Upper lobe of left lung (tissue), 6 donors: ENCODE results near the gene CYFIP2. TPM values are rescaled to one million over a fixed set of nuclear protein-coding genes. Genes with fewer than 3 reads are reported as not detected.

Experiments used
- ATAC-seq, 2 donors: fragments of 200-7000 bp; cut with Tn5 transposase; one replicate each; pipeline ENCODE4 v1.9.1; 2022; ENCODE audit warnings: mild to moderate bottlenecking in 2 of 2, moderate library complexity in 2 of 2; ENCODE audit not compliant: low FRiP score in 2 of 2
- DNase-seq, 2 donors: peaks; one replicate each; pipeline ENCODE4 v3.0.0-alpha.2; 2019 to 2020
- H3K27ac ChIP-seq, 4 donors: fragments of 200-600 bp; sonication (generic); one replicate each; pipeline ENCODE4 v1.5.1; 2016 to 2019
- H3K27me3 ChIP-seq, 4 donors: fragments of 200-600 bp; sonication (generic); one replicate each; pipeline ENCODE4 v1.5.1; 2017 to 2019
- H3K36me3 ChIP-seq, 4 donors: fragments of 200-600 bp; sonication (generic); one replicate each; pipeline ENCODE4 v1.5.1; 2016 to 2019
- H3K4me1 ChIP-seq, 4 donors: fragments of 200-600 bp; sonication (generic); one replicate each; pipeline ENCODE4 v1.5.1; 2018 to 2019
- H3K4me3 ChIP-seq, 4 donors: fragments of 200-600 bp; sonication (generic); one replicate each; pipeline ENCODE4 v1.5.1; 2017 to 2019; ENCODE audit warnings: mild to moderate bottlenecking in 2 of 4, moderate library complexity in 1 of 4
- H3K9me3 ChIP-seq, 4 donors: fragments of 200-600 bp; sonication (generic); one replicate each; pipeline ENCODE4 v1.5.1; 2018 to 2019
- EP300 ChIP-seq, 4 donors: sonication (generic); formaldehyde crosslinking; IDR thresholded peaks; one replicate each; pipeline ENCODE4 v1.5.1; 2017; ENCODE audit warnings: antibody characterized with exemption in 4 of 4, control low read depth in 2 of 4
- POLR2A ChIP-seq, 4 donors: fragments of 450-650 bp; IDR thresholded peaks; one replicate each; pipeline ENCODE4 v1.5.1; 2016 to 2017; ENCODE audit warnings: antibody characterized with exemption in 4 of 4, mild to moderate bottlenecking in 2 of 4
- POLR2AphosphoS5 ChIP-seq, 2 donors: sonication (generic); formaldehyde crosslinking; IDR thresholded peaks; one replicate each; pipeline ENCODE4 v1.5.1; 2017; ENCODE audit warnings: antibody characterized with exemption in 2 of 2
- WGBS, 2 donors: methylation state at CpG; one replicate each; pipeline ENCODE4 v1.1.5; 2017 to 2018; 5-methylcytosine and 5-hydroxymethylcytosine counted together
- total RNA-seq, 6 donors: library from RNA; depleted of rRNA in 4 of 6; stranded (reverse); fragments of >200 nt in 4 of 6; gene quantifications; one replicate each; pipeline versions ENCODE4 v1.1.0 to v1.2.1, GENCODE V29; 2016 to 2021
- TF ChIP-seq, protein P1 (sequence below), 6 experiments: fragments of 450-650 bp in 4 of 6; fragments of 200-600 bp in 2 of 6; sonication (generic) in 2 of 6; IDR thresholded peaks; one replicate each; pipeline ENCODE4 v1.5.1; 2016 to 2019; ENCODE audit warnings: antibody characterized with exemption in 6 of 6
- donor health status: DM: no; HTN: no; CAD: no; lungs with moderate emphysema.
- donor health status: DM: no; HTN: yes; CAD: no; lungs with severe emphysema.

Gene CYFIP2
- total RNA-seq, 6 donors from 2014 or later, result 39.6 to 71.8 (median 47.7) TPM

DNA sequence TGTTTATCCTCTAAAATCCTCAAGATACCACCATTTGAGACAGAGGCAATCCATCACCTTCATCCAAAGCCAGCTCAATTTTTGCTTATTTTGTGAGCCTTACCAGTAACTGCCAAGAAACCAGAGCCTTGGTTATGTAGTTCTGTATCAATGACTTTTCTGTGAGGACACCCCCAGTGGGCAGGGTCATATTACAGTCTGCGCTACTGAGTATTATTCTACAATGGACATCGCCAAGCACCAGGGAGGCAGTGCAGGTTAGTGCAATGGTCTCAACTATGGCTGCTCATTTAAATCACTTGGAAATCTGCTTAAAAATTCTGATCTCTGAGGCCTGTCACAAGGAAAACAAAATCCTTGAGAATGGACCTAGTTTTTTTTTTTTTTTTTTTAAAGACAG lies 103.6 kb downstream of the CYFIP2 start:
- ATAC-seq (no peak), DNase-seq (no peak)
- Histone ChIP-seq H3K27ac (no peak overlapping the region), H3K27me3 (no peaks in the 10 kb centered on the region), H3K4me1 (no peaks in the 10 kb centered on the region), H3K4me3 (no peak overlapping the region), H3K9me3 (no peaks in the 10 kb centered on the region), H3K36me3 (peaks cover 0 to 7% (median 1%) of the 10 kb centered on the region in 4 donors)
- WGBS, 2 donors, result 90 to 100% methylated on average over 2 of the region's 2 CpGs
- TF ChIP-seq, protein P1, sequence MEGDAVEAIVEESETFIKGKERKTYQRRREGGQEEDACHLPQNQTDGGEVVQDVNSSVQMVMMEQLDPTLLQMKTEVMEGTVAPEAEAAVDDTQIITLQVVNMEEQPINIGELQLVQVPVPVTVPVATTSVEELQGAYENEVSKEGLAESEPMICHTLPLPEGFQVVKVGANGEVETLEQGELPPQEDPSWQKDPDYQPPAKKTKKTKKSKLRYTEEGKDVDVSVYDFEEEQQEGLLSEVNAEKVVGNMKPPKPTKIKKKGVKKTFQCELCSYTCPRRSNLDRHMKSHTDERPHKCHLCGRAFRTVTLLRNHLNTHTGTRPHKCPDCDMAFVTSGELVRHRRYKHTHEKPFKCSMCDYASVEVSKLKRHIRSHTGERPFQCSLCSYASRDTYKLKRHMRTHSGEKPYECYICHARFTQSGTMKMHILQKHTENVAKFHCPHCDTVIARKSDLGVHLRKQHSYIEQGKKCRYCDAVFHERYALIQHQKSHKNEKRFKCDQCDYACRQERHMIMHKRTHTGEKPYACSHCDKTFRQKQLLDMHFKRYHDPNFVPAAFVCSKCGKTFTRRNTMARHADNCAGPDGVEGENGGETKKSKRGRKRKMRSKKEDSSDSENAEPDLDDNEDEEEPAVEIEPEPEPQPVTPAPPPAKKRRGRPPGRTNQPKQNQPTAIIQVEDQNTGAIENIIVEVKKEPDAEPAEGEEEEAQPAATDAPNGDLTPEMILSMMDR (IDR thresholded peaks at IDR 0.05), result no peak
- TF ChIP-seq POLR2AphosphoS5 (IDR thresholded peaks at IDR 0.05) (no peak), POLR2A (IDR thresholded peaks at IDR 0.05) (no peak)

DNA sequence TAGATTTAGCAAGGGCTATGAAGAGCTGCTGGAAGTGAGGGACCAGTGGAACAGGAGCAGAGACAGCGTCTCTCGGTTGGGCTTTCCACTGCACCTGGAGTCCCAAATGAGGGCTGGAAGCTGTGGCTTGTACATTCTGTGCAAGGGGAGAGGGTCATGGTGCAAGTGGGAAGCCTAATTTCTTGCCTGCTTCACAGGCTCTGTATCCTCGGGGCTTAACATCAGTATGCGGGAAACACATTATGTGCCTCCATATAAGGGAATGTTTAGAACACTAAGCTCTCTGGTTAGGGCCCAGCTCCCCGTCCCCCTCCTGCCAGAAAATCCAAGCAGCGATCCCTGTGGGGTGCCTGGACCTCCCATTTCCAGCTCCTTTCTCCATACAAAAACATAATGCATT lies 105.0 kb downstream of the CYFIP2 start:
- no peak for TF ChIP-seq POLR2A (IDR thresholded peaks at IDR 0.05)
- TF ChIP-seq POLR2AphosphoS5 (IDR thresholded peaks at IDR 0.05), result no peak
- TF ChIP-seq, protein P1 (IDR thresholded peaks at IDR 0.05), result no peak
- no peak for TF ChIP-seq EP300 (IDR thresholded peaks at IDR 0.05)
- Histone ChIP-seq H3K36me3 (peaks cover 0 to 7% (median 3%) of the 10 kb centered on the region in 4 donors), H3K27me3 (no peaks in the 10 kb centered on the region), H3K27ac (no peak overlapping the region), H3K9me3 (no peaks in the 10 kb centered on the region), H3K4me1 (no peaks in the 10 kb centered on the region), H3K4me3 (no peak overlapping the region)
- no peak for ATAC-seq
- DNase-seq, result no peak
- WGBS, 2 donors, result 81 to 88% methylated on average over 6 of the region's 6 CpGs

DNA sequence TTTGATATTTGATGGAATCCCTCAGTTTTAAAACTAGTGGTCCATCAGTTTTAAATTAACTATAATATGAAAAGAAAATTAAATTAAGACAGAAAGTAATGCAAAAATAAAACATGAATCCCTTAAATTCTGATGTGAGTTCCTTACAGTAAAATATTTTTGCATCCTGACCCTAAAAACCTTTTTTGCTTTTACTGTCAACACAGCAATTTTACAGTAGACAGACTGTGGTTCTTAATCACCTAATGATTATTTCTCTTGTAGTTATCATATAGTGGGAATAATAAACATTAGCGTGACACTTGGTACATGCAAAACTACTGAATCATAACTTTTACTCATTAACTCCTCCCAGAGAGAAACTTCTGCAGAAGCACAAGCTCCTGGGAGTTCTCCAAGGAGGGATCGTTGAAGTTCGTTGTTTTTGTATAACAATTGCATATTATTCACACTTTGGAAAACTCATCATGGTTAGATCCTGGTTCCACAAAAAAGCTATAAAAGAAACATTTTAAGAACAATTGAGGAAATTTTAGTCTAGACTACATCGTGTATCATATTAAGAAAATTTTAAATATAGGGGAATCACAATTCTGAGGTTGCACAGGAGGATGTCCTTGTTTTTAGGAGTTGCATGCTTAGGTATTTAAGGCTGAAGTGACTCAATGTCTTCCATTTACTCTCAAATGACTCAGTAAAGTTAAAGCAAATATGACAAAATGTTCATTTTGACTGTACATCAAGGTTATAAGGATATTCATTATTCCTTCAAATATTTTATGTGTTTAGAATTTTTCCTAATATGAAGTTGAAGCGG lies 105.9 kb downstream of the CYFIP2 start:
- H3K9me3 ChIP-seq, result no peaks in the 10 kb centered on the region
- H3K36me3 ChIP-seq, result peaks cover 0 to 13% (median 6%) of the 10 kb centered on the region in 4 donors
- no peaks in the 10 kb centered on the region for H3K27me3 ChIP-seq
- H3K4me1 ChIP-seq, result no peaks in the 10 kb centered on the region
- TF ChIP-seq POLR2A (IDR thresholded peaks at IDR 0.05), result no peak
- no peak for TF ChIP-seq EP300 (IDR thresholded peaks at IDR 0.05)
- TF ChIP-seq, protein P1 (IDR thresholded peaks at IDR 0.05), result no peak
- TF ChIP-seq POLR2AphosphoS5 (IDR thresholded peaks at IDR 0.05), result no peak
- H3K27ac ChIP-seq, result no peak overlapping the region
- no peak overlapping the region for H3K4me3 ChIP-seq
- DNase-seq, result no peak
- ATAC-seq, result no peak
- 87 to 90% methylated on average over 5 of the region's 5 CpGs for WGBS, 2 donors

DNA sequence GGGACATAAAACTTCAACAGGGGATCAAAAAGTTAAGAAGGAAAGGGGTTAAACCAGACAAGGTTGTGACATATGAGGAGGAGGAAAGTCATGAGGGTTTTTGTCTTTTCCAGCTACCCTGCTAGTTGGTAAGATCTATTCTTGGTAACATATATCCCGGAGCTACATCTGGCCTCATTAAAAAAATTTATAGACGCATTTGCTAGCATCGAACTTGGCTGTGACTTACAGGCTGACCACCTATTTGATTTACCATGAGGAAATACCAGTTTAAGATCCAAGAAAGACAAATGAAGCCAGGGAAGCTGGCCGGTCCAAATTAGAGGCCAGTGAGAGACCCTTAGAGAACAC lies 106.5 kb downstream of the CYFIP2 start:
- Histone ChIP-seq H3K27ac (no peak overlapping the region), H3K9me3 (no peaks in the 10 kb centered on the region), H3K36me3 (peaks cover 0 to 13% (median 7%) of the 10 kb centered on the region in 4 donors), H3K4me1 (no peaks in the 10 kb centered on the region), H3K4me3 (no peak overlapping the region), H3K27me3 (no peaks in the 10 kb centered on the region)
- no peak for ATAC-seq
- WGBS, 2 donors, result 96 to 98% methylated on average over 4 of the region's 4 CpGs
- TF ChIP-seq POLR2A (IDR thresholded peaks at IDR 0.05), result no peak
- TF ChIP-seq, protein P1 (IDR thresholded peaks at IDR 0.05), result no peak
- no peak for TF ChIP-seq EP300 (IDR thresholded peaks at IDR 0.05)
- no peak for TF ChIP-seq POLR2AphosphoS5 (IDR thresholded peaks at IDR 0.05)
- DNase-seq, result no peak

DNA sequence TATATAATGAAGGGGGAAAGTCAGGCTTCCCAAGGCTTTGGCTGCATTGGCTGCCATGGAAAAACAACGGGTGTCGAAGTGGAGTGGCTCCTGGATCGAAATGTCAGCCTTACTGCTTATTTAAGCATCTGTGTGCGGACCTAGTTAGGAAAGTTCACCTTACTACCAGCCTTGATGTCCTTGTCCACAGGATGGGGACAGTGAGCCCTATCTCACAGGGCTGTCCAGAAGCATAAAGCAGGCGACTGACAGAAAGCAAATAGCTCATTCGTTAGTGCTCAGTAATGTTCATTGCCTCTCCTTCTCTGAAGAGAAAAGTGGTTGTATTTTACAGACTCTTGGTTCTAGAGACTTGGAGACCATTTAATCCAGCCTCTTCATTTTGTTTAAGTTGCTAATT lies 112.6 kb downstream of the CYFIP2 start:
- ATAC-seq (no peak), DNase-seq (no peak)
- WGBS, 2 donors, result 91 to 92% methylated on average over 6 of the region's 6 CpGs
- H3K9me3 ChIP-seq, result no peaks in the 10 kb centered on the region
- no peaks in the 10 kb centered on the region for H3K4me1 ChIP-seq
- no peak overlapping the region for H3K4me3 ChIP-seq
- H3K27me3 ChIP-seq, result no peaks in the 10 kb centered on the region
- H3K36me3 ChIP-seq, result peaks cover 2 to 17% (median 9%) of the 10 kb centered on the region in 4 donors
- TF ChIP-seq, protein P1 (IDR thresholded peaks at IDR 0.05), result no peak
- TF ChIP-seq POLR2A (IDR thresholded peaks at IDR 0.05) (no peak), POLR2AphosphoS5 (IDR thresholded peaks at IDR 0.05) (no peak), EP300 (IDR thresholded peaks at IDR 0.05) (no peak)
- H3K27ac ChIP-seq, result no peak overlapping the region
